T47D (cell line): ENCODE results near the gene KCNS3.

Source experiments
- DNase-seq, 2 experiments: peaks; one replicate each; pipeline versions ENCODE4 v3.0.0 to v3.0.0-alpha.2; 2011 to 2012; ENCODE audit warnings: low read depth in 1 of 2, low spot score in 1 of 2
- JUND ChIP-seq: IDR thresholded peaks from 2 replicates; pipeline ENCODE4 v1.6.1; 2012; ENCODE audit warnings: low read depth
- in situ Hi-C: cut with HindIII; loops from 2 replicates; pipeline ENCODE4 v1.10.0; 2016; ENCODE audit warnings: low sequenced_read_pairs, low pct_unique_long_range_greater_than_20kb

KCNS3 gene

DNA sequence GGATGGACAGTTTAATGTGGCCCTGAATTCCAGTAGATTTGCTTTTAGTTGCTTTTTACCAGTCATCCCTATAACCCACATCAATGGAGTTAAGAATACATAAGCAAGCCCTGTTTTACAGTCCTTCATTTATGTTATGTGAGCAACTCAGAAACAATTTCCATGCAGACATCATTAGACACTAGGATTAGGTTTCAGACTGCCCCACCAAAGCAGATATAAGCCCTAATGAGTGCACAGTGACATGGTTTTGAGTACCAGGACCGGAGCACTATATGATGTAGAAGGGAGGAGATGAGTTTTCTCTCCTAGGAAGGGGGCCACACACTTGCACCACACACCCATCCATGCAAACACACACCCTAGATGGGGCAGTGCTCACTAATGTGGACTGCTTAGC is 15.5 kb downstream of the KCNS3 start:
- TF ChIP-seq JUND = no peak
- in situ Hi-C loops = no loop called here
- no peak for DNase-seq

DNA sequence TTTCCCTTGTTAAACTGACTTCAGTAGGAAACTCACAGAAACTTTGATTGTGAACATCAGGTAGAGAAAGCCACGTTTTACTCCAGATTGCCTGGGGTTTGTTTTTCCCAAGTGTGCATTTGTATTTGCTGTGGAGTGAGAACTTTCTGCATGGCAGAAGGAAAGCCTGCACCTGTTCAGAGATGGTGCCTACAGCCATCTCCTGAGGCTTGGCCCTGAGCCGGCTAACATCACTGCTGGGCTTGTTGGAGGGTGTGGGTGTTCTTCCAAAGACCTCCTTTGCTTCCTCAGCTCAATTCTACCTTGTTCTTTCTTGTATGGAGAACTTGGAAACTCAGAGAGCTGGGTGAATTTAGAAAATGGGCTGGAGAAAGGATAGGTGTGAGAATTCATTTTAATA is 16.1 kb downstream of the KCNS3 start:
- in situ Hi-C loops = no loop called here
- TF ChIP-seq JUND = no peak
- DNase-seq = no peak

DNA sequence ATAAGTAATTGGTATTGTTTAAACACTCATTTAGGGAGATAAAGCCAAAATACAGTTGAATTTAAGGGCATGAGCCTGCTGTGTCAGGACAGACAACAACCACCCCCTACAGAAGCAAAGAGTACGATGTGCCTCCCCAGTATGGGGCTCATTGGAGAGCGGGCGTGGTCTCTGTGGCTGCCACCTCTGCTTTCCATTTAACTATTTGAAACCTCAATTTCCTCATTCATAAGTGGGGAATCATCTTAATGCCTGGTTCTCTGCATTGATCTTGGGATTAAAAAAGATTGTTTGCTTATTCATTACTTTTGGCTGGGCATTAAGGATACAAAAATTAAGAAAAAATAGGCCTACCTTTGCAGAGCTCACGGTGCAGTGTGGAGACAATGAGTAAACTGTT is 21.4 kb downstream of the KCNS3 start:
- in situ Hi-C loops = no loop called here
- no peak for DNase-seq
- no peak for TF ChIP-seq JUND

DNA sequence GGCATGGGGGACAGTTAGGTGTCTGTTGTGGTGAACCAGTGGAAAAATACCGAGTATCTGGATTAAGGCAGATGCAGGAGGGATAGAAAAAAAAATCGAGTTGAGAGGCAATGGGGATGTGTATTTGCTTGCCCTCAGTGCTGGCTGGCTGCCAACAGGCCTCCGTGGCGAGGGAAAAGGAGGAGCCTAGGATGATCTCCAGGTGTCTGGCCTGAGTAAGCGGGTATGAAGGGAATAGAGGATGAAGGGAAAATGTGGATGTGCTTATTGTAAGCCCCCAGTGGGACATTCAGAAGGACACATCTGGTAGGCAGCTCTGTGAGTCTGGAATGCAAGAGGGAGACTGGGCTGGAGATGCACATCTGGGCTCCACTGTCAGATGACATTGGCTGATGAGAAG is 22.8 kb downstream of the KCNS3 start:
- DNase-seq = no peak
- in situ Hi-C loops = no loop called here
- TF ChIP-seq JUND = no peak

DNA sequence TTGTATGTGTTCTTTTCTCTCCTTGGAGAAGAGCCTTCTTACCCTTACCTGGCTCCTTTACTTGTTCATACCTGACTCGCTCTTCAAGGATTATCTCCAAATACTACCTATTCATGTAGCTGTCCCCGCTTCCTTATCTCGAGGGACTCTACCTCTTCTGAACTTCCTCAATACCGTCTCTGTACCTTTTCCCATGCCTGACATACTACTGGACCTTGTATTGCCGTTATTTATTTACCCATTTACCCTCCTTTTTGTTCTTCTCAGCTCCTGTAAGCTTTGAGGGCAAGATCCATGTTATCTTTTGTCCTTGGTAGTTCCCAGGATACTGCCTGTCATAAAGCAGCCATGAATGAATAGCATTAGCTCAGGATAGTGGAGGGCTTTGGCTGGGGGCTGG is 32.5 kb downstream of the KCNS3 start:
- no peak for DNase-seq
- in situ Hi-C loops = no loop called here
- no peak for TF ChIP-seq JUND

DNA sequence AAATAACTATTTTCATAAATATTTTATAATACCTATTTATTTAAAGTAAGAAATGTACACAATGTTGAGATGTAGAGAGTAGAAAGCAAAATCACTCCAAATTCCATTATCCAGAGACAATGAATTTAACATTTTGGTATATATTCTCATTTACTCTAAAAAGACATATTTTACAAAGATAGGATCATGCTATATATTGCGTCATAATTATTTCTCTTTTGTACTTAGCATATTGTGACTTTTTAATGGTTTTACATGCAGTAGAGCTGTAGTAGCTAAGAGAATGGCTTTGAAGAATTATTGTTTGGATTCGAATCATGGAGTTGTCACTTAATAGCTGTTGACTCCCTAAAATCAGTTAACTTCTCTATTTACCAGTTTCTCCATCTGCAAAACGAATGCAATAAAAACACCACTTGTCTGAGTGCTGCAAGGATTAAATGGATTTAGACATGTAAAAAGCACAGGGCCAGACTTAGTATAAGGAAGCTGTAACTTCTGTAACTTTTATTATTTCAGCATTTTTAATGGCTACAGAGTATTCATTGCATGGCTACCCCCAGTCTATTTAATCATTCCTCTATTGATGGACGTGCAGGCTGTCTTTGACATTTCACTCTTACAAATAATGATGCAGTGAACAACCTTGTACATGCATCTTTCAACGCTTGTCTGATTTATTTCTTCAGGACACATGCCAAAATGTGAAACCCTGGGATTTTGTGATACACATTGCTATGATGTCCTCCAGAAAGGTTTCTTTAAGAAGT is 33.2 kb downstream of the KCNS3 start:
- in situ Hi-C loops = no loop called here
- DNase-seq = no peak
- TF ChIP-seq JUND = no peak

DNA sequence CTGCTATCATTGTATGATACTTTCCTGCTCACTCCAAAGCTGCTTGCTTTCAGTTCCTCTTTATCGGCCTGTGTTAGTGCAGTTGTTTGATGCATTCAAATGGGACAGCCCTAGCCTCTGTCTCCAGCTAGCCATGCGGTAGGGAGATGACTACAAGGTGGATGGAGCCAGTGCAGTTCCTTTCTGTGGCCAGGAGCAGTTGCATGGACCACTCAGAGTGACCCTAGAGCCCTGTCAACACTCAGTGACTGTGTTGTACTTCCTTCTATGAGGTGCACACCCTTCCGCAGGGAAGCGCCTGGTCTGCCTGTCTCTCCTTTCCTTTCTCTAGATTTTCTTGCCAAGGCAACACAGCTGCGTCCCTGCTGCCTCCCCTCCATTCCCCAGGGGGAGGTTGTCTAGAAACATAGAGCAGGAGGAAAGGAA is 33.8 kb downstream of the KCNS3 start:
- in situ Hi-C loops = no loop called here
- no peak for TF ChIP-seq JUND
- DNase-seq = no peak

DNA sequence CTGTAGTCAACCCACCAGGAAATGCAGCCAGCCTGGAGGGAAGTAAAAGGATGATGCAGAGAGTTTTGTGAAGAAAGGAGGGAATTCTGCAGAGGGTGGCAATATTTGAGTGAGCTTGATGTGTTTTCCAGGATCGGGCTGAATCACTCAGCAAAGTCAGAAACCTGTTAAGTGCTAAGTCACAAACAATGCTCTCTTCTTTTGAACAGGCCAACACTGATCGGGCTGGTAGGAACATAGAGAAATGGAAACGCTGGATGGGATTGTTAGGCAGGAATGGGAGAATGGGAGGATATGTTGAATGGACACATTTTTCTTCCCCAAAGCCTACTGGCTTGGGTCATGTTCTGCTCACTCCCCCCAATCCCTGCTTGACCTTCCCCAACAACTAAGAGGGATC is 36.6 kb downstream of the KCNS3 start:
- no peak for TF ChIP-seq JUND
- DNase-seq = no peak
- in situ Hi-C loops = no loop called here

DNA sequence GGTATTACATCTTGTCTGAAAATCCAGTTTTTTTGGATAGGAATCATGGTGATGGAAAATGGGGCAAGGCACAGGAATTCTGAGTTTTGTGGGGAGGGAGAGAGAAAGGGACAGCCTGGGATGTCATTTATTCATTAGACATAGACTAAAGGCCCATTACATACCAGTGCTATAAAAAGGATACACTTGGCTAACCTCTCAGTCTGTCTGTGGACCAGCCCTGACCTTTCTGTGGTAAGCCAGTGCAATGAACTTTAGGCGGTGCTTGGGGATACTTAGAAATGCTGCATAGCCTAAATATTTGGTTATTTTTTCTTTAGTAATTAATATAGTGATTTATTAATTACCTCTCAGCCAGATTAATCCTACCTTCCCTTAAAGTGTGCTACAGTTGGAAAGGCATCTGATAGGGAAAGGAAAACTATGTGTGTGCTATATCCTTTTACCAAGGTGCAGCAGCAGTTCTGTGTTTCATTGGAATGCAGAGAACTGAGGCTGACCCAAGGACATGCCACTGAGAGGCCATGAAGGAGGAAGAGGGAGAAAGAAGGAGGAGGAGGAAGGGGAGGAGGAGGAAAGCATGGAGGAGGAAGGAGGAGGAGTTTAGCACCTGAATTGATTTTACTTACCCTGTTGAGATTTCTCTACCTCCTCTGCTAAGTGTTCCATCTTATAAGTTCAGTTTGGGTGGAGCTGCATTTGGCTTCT is 37.5 kb downstream of the KCNS3 start:
- TF ChIP-seq JUND = no peak
- in situ Hi-C loops = no loop called here
- peak in 1 of 2 experiments; percentile 21 for DNase-seq

DNA sequence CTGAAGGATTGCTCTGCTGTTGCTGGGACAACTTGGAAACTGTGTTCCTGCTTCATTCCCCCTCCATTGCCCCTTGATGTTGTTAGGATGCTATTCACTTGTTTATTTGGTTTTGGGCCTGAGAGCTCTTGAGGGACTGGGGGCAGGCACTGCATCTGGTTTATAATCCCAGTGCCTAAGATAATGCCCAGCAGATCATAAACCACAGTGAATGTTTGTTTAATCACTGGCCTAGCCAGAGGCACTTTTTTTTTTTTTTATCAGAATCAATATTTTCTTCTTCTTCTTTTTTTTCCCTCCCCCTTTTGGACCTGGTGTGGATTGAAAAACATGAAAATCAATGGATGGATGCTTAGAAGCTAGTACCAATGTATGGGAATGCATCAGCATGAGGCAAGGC is 38.1 kb downstream of the KCNS3 start:
- in situ Hi-C loops = no loop called here

DNA sequence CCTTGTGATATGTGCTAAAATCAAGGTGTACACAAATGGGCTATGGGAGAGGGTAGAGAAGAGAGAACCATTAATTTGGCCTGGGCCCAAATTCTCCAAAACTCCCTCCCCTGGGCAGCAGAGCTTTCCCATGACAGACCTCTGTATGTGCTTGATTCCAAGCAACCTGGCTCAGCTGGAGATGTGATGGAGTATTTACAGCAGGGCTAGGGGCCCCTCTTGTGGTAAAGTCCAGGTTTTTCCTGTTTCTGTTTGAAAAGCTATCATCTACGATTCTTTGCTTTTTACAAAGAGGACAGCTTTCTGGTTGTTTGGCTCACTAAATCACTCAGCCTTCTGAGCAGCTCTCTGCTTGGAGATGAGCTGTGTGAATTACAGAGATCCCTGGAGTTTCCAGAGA is 40.3 kb downstream of the KCNS3 start:
- no peak for TF ChIP-seq JUND
- in situ Hi-C loops = no loop called here
- peak in 1 of 2 experiments; percentile 14 for DNase-seq

More for the DNA sequence above, 38.1 kb downstream of the KCNS3 start:
- TF ChIP-seq JUND = no peak
- no peak for DNase-seq

DNA sequence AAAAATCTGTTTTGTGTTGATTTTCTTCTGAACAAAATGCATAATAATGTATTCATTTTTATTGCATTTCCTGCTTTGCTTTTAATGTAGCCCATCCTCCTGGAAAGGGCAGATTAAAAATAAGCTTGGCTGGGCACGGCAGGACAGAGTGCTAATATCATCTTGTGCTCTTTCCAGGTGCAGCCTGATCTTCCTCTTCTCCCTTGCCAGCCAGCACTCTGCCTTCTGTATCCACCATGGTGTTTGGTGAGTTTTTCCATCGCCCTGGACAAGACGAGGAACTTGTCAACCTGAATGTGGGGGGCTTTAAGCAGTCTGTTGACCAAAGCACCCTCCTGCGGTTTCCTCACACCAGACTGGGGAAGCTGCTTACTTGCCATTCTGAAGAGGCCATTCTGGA is 52.3 kb downstream of the KCNS3 start:
- no peak for DNase-seq
- in situ Hi-C loops = no loop called here
- TF ChIP-seq JUND = no peak

DNA sequence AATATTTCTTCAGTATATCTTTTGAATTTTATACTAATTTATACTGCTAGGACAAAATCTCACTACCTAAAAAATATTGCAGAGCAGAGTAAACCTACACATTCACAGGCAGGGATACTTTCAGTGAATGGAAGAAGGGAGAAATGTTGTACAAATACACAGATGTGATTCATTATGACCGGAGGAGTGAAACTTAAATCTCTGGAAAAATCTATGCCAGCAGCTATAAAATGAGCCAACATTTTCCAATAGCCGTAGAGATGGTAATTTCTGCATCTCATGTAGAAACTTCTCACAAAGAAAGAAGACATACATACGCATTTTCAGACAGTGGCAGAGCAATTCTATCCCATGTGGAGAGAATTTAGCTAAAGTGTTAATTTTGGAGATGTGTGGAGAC is 54.8 kb downstream of the KCNS3 start:
- in situ Hi-C loops = no loop called here
- no peak for TF ChIP-seq JUND
- no peak for DNase-seq
